ENCODE data around the gene MEA1.

GRCh38 chr6:42971746-42972327, 41.9 kb downstream of the MEA1 start:
- no peak for TF ChIP-seq CTCF (IDR thresholded peaks at IDR 0.05)
- no peak for TF ChIP-seq POLR2A (IDR thresholded peaks at IDR 0.05)

Measured in breast epithelium (tissue), 3 donors.